Keratinocyte (primary cell): Measurements from ENCODE around the gene RAP1GAP. TPM values are rescaled to one million over a fixed set of nuclear protein-coding genes. Genes with fewer than 3 reads are reported as not detected.
A peak's percentile ranks its signal among the peaks of the same experiment; 100 is the strongest.

ENCODE experiments used
- DNase-seq: peaks from one replicate; pipeline ENCODE4 v3.0.0-alpha.2; 2011; ENCODE audit warnings: low read depth, missing footprints, low spot score
- FAIRE-seq: peaks from 2 replicates; lab custom pipeline; 2011; peaks lifted over from hg19 to GRCh38; lab: Jason Lieb, UNC
- H2AFZ ChIP-seq: 2 replicates; pipeline ENCODE4 v1.6.0; 2012; ENCODE audit warnings: low read length, control low read depth, inconsistent platforms; ENCODE audit not compliant: control insufficient read depth
- H3K27ac ChIP-seq: 2 replicates; pipeline ENCODE4 v1.5.1; 2011; ENCODE audit warnings: low read length; ENCODE audit not compliant: control insufficient read depth, insufficient read depth
- H3K27me3 ChIP-seq: 3 replicates; pipeline ENCODE4 v1.6.0; 2011; ENCODE audit warnings: low read length; ENCODE audit not compliant: control insufficient read depth, insufficient read depth; ENCODE audit errors: extremely low read depth
- H3K36me3 ChIP-seq, 2 experiments: 2 replicates in 1 of 2; 3 replicates in 1 of 2; pipeline ENCODE4 v1.5.1; 2011; ENCODE audit warnings: low read length in 2 of 2, mild to moderate bottlenecking in 1 of 2; ENCODE audit not compliant: control insufficient read depth in 2 of 2, insufficient read depth in 2 of 2; ENCODE audit errors: extremely low read depth in 1 of 2
- H3K4me1 ChIP-seq: 3 replicates; pipeline ENCODE4 v1.5.1; 2011; ENCODE audit warnings: low read length; ENCODE audit not compliant: control insufficient read depth, insufficient read depth; ENCODE audit errors: extremely low read depth
- H3K4me2 ChIP-seq: 3 replicates; pipeline ENCODE4 v1.6.0; 2011; ENCODE audit warnings: low read depth, low read length; ENCODE audit not compliant: control insufficient read depth, insufficient read depth; ENCODE audit errors: extremely low read depth
- H3K4me3 ChIP-seq, 3 experiments: fragments of 200-600 bp in 1 of 3; sonication (generic) in 1 of 3; 2 replicates in 2 of 3; 3 replicates in 1 of 3; pipeline ENCODE4 v1.5.1; 2011 to 2016; ENCODE audit warnings: low read length in 3 of 3, mild to moderate bottlenecking in 3 of 3, control low read depth in 2 of 3, inconsistent platforms in 1 of 3, low read depth in 1 of 3, mixed read lengths in 1 of 3, mixed run types in 1 of 3, moderate library complexity in 1 of 3; ENCODE audit not compliant: control insufficient read depth in 2 of 3, insufficient read depth in 2 of 3; ENCODE audit errors: extremely low read depth in 1 of 3
- H3K79me2 ChIP-seq: 2 replicates; pipeline ENCODE4 v1.6.0; 2012; ENCODE audit warnings: low read length; ENCODE audit not compliant: control insufficient read depth, insufficient read depth
- H3K9ac ChIP-seq: 3 replicates; pipeline ENCODE4 v1.6.0; 2011; ENCODE audit warnings: low read length; ENCODE audit not compliant: control insufficient read depth, insufficient read depth; ENCODE audit errors: extremely low read depth
- H3K9me1 ChIP-seq: 3 replicates; pipeline ENCODE4 v1.6.0; 2011; ENCODE audit warnings: low read length; ENCODE audit not compliant: control insufficient read depth, insufficient read depth; ENCODE audit errors: extremely low read depth
- H3K9me3 ChIP-seq: 2 replicates; pipeline ENCODE4 v1.5.1; 2012; ENCODE audit warnings: low read depth, low read length; ENCODE audit not compliant: control insufficient read depth
- H4K20me1 ChIP-seq: 3 replicates; pipeline ENCODE4 v1.6.0; 2011; ENCODE audit warnings: low read length; ENCODE audit not compliant: control insufficient read depth, insufficient read depth; ENCODE audit errors: extremely low read depth
- CTCF ChIP-seq, 3 experiments: IDR thresholded peaks in 1 of 3; conservative IDR thresholded peaks in 1 of 3; optimal IDR thresholded peaks in 1 of 3; 2 replicates in 2 of 3; 3 replicates in 1 of 3; pipeline versions ENCODE3 to v1.5.1; 2011; ENCODE audit warnings: low read length in 3 of 3, mild to moderate bottlenecking in 3 of 3, moderate library complexity in 2 of 3, control low read depth in 1 of 3, inconsistent platforms in 1 of 3; ENCODE audit not compliant: insufficient read depth in 2 of 3; ENCODE audit errors: extremely low read depth in 1 of 3
- EZH2 ChIP-seq: IDR thresholded peaks from one replicate; pipeline ENCODE4 v1.6.1; 2012; ENCODE audit warnings: inconsistent platforms, mild to moderate bottlenecking, low read length, moderate library complexity
- dilution Hi-C: fragments of 300-500 bp; cut with MboI; formaldehyde crosslinking; loops from one replicate; pipeline ENCODE4 v1.7.0; 2020; ENCODE audit warnings: low sequenced_read_pairs; ENCODE audit not compliant: extremely low pct_ligation_motif_present
- polyA plus RNA-seq, 5 experiments: library from polyadenylated mRNA; depleted of rRNA in 3 of 5; stranded (reverse) in 3 of 5; stranded (forward) in 1 of 5; unstranded in 1 of 5; fragments of >200 nt; gene quantifications; 1 replicate in 1 of 5; 2 replicates in 3 of 5; 3 replicates in 1 of 5; pipeline versions ENCODE4 v1.2.1 to v1.2.3, GENCODE V29; 2011 to 2012; ENCODE audit warnings: missing spikeins in 2 of 5, low read depth in 1 of 5, low replicate concordance in 1 of 5

RAP1GAP gene
- polyA plus RNA-seq, 1 donor (not counting 4 experiments of a cell fraction or from before 2014, with no cell fraction given), result 1.1 TPM

- no peak overlapping the region for H2AFZ ChIP-seq
- no peaks in the 10 kb centered on the region for H3K36me3 ChIP-seq
- no peak overlapping the region for H3K9ac ChIP-seq
- dilution Hi-C loops, result no loop called here
- H3K9me3 ChIP-seq, result no peaks in the 10 kb centered on the region
- no peak for FAIRE-seq
- H3K27me3 ChIP-seq, result peaks cover 3% of the 10 kb centered on the region
- TF ChIP-seq EZH2, result no peak
- TF ChIP-seq CTCF (optimal IDR thresholded peaks at IDR 0.05 in 1 of 3, IDR thresholded peaks at IDR 0.05 in 1 of 3, conservative IDR thresholded peaks at IDR 0.05 in 1 of 3; ENCODE audit: extremely low read depth in 1 of 3, insufficient read depth in 2 of 3, low read length in 3 of 3), result no peak
- H3K4me2 ChIP-seq, result no peak overlapping the region
- no peaks in the 10 kb centered on the region for H3K9me1 ChIP-seq
- H3K4me3 ChIP-seq, result no peak overlapping the region
- H3K79me2 ChIP-seq, result no peaks in the 10 kb centered on the region
- H3K4me1 ChIP-seq, result no peaks in the 10 kb centered on the region
- no peak for DNase-seq
- H4K20me1 ChIP-seq, result peaks cover 2% of the 10 kb centered on the region
- H3K27ac ChIP-seq, result no peak overlapping the region
These were observed 73.0 kb downstream of the RAP1GAP start for GRCh38 chr1:21596174-21596573.

DNA sequence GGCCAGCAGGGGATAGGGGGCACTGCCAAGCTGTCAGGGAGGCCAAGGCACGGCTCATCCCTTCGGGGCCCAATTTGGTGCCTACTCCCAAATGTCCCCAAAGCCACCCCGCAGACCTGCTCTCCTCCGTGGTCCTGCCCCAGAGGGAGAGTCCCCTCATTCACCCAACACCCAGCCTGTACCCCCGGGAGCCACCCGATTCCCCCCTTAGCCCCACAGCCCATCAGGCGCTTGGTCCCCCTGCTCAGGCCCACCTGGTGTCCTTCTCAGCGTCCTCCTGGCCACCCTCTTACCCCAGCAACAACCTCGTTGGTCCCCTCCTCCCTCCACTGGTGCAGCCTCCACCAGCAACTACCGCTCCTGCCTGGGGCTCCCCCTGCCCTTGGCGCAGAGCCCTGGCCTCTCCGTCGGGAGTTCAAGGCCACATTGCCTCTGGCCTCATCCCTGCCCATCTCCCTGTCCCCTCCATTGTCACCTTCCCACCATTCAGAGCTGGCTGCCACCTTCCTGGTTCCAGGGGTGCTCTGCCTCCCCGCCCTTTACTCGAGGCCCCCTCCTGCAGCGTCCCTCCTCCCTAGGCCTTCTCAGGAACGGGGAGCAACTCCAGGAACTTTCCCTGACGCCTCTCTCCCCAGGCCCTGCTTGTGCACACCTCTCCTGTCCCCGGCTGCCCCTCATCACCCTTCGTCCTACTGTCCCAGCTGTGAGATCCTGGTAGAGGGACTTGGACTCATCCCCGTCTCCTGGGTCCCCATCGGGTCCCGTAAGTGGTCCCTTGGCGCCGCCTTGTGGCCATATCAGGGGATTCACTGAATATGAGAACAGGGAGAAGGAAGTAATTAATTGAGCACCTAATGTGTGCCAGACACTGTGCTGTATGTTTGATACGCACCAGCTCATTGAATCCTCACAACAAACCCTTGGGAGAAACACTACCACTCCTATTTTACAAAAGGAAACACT lies 73.9 kb downstream of the RAP1GAP start:
- Histone ChIP-seq H3K9me3 (no peaks in the 10 kb centered on the region), H3K4me2 (no peak overlapping the region), H2AFZ (no peak overlapping the region), H4K20me1 (peaks cover 2% of the 10 kb centered on the region), H3K4me3 (no peak overlapping the region), H3K4me1 (no peaks in the 10 kb centered on the region), H3K27ac (no peak overlapping the region), H3K27me3 (peaks cover 2% of the 10 kb centered on the region), H3K9me1 (no peaks in the 10 kb centered on the region), H3K9ac (no peak overlapping the region), H3K36me3 (no peaks in the 10 kb centered on the region), H3K79me2 (no peaks in the 10 kb centered on the region)
- DNase-seq (no peak), FAIRE-seq (no peak)
- TF ChIP-seq CTCF (optimal IDR thresholded peaks at IDR 0.05 in 1 of 3, IDR thresholded peaks at IDR 0.05 in 1 of 3, conservative IDR thresholded peaks at IDR 0.05 in 1 of 3; ENCODE audit: extremely low read depth in 1 of 3, insufficient read depth in 2 of 3, low read length in 3 of 3), result peak; percentile 73 to 75 (median 73)
- no peak for TF ChIP-seq EZH2
- dilution Hi-C loops, result no loop called here
